ENCODE results near the gene TTLL10. TPM values are rescaled to one million over a fixed set of nuclear protein-coding genes. Genes with fewer than 3 reads are reported as not detected.

Gene TTLL10
- total and polyA plus RNA-seq, 4 donors, result not detected

DNA sequence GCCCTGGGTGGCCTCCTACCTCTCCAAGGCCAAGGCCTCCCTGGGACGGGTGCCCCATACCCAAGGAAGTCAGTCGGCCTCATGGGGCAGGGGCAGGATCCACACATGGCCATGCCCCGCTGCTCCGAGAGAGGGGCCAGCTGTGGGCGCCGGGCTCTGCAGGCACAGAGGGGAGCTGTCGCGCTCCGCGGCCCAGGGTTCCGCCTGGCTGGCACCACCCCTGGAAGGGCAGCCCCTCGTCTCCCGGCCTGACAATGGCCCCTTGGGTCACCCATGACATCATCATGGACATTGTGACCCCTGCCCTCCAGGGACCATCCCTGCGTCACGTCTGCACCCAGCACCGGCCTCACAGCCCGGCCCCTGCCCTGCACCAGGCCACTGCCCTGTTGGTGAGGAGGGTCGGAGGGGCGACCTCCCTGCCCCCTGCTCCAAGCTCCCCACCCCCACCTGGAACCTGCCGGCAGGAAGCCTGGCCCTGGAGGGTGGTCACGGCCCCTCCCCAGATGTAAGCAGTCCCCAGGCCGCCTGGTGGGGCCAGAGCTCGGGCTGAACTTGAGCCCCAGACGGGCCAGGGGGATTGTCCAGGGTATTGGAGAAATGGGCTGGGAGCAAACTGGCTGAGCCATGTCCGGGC lies 5.8 kb downstream of the TTLL10 start:
- Histone ChIP-seq H3K4me1 (ENCODE audit: control insufficient read depth in 4 of 4, insufficient read depth in 4 of 4, low read length in 3 of 4) (no peaks in the 10 kb centered on the region), H3K27ac (ENCODE audit: low read depth in 1 of 2, low read length in 2 of 2) (no peak overlapping the region), H3K9me3 (ENCODE audit: control insufficient read depth in 4 of 4, low read length in 3 of 4) (no peaks in the 10 kb centered on the region), H3K9ac (ENCODE audit: low read depth in 1 of 2, low read length in 2 of 2) (no peak overlapping the region), H3K27me3 (ENCODE audit: control insufficient read depth in 4 of 4, insufficient read depth in 4 of 4, low read length in 3 of 4) (peaks cover 0 to 7% (median 0%) of the 10 kb centered on the region in 4 donors), H3K36me3 (ENCODE audit: control insufficient read depth in 4 of 4, insufficient read depth in 3 of 4, low read depth in 1 of 4, low read length in 3 of 4) (no peaks in the 10 kb centered on the region), H3K4me3 (ENCODE audit: low read depth in 1 of 3, low read length in 3 of 3) (no peak overlapping the region)
- no peak for DNase-seq (ENCODE audit: low spot score)
- no peak for TF ChIP-seq EGR1 (IDR thresholded peaks at IDR 0.05; ENCODE audit: low read depth in 2 of 2)
- TF ChIP-seq HNF4A (conservative IDR thresholded peaks at IDR 0.05), result no peak
- no peak for TF ChIP-seq REST (IDR thresholded peaks at IDR 0.05)
- TF ChIP-seq, protein P1, sequence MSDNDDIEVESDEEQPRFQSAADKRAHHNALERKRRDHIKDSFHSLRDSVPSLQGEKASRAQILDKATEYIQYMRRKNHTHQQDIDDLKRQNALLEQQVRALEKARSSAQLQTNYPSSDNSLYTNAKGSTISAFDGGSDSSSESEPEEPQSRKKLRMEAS (IDR thresholded peaks at IDR 0.05), result no peak
- TF ChIP-seq RXRA (IDR thresholded peaks at IDR 0.05), result no peak
- TF ChIP-seq FOXA1 (IDR thresholded peaks at IDR 0.05), result no peak
- TF ChIP-seq, protein P2, sequence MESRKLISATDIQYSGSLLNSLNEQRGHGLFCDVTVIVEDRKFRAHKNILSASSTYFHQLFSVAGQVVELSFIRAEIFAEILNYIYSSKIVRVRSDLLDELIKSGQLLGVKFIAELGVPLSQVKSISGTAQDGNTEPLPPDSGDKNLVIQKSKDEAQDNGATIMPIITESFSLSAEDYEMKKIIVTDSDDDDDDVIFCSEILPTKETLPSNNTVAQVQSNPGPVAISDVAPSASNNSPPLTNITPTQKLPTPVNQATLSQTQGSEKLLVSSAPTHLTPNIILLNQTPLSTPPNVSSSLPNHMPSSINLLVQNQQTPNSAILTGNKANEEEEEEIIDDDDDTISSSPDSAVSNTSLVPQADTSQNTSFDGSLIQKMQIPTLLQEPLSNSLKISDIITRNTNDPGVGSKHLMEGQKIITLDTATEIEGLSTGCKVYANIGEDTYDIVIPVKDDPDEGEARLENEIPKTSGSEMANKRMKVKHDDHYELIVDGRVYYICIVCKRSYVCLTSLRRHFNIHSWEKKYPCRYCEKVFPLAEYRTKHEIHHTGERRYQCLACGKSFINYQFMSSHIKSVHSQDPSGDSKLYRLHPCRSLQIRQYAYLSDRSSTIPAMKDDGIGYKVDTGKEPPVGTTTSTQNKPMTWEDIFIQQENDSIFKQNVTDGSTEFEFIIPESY (IDR thresholded peaks at IDR 0.05), result no peak
- no peak for TF ChIP-seq RAD21 (IDR thresholded peaks at IDR 0.05)
- WGBS, result 81% methylated on average over 25 of the region's 25 CpGs

DNA sequence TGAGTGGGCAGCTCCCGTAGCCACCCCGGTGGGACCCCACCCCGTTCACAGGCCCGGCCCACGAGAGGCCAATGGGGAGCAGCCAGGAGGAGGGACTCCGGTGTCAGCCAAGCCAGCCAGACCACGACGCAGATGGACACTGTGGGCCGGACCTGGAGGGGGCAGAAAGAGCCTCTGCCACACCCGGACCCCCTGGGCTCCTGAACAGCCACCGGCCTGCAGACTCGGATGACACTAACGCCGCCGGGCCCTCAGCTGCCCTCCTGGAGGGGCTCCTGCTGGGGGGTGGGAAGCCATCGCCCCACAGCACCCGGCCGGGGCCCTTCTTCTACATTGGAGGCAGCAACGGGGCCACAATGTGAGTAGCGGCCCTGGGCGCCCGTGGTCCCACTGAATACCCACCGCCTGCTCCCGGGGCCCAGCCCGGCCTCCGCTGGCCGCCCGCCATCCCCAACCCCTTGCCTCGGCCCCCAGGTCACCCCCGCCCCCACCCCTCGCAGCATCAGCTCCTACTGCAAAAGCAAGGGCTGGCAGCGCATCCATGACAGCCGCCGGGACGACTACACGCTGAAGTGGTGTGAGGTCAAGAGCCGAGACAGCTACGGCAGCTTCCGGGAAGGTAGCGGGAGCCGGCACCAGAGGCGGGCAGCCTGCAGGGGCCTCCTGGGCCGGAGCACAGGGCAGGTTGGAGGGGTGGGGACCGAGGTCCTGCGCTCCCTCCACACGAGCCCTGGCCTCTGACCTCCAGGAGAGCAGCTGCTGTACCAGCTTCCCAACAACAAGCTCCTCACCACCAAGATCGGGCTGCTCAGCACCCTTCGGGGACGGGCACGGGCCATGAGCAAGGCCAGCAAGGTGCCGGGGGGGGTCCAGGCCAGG lies 6.5 kb downstream of the TTLL10 start:
- no peak for DNase-seq (ENCODE audit: low spot score)
- WGBS, result 74% methylated on average over 51 of the region's 51 CpGs
- TF ChIP-seq REST (IDR thresholded peaks at IDR 0.05) (no peak), GABPA (IDR thresholded peaks at IDR 0.05 in 1 of 2, conservative IDR thresholded peaks at IDR 0.05 in 1 of 2) (no peak), SP1 (IDR thresholded peaks at IDR 0.05) (no peak), HNF4G (IDR thresholded peaks at IDR 0.05) (no peak), ATF3 (IDR thresholded peaks at IDR 0.05) (no peak), EGR1 (IDR thresholded peaks at IDR 0.05; ENCODE audit: low read depth in 2 of 2) (no peak), CTCF (IDR thresholded peaks at IDR 0.05; ENCODE audit: low read depth, low read length, missing input control) (no peak), FOXA2 (IDR thresholded peaks at IDR 0.05) (no peak), RXRA (IDR thresholded peaks at IDR 0.05) (no peak)
- TF ChIP-seq, protein P2 (IDR thresholded peaks at IDR 0.05), result no peak
- TF ChIP-seq, protein P1 (IDR thresholded peaks at IDR 0.05), result no peak

More for the DNA sequence above, 6.5 kb downstream of the TTLL10 start:
- Histone ChIP-seq H3K4me3 (ENCODE audit: low read depth in 1 of 3, low read length in 3 of 3) (no peak overlapping the region), H3K9ac (ENCODE audit: low read depth in 1 of 2, low read length in 2 of 2) (no peak overlapping the region), H3K4me1 (ENCODE audit: control insufficient read depth in 4 of 4, insufficient read depth in 4 of 4, low read length in 3 of 4) (no peaks in the 10 kb centered on the region), H3K27me3 (ENCODE audit: control insufficient read depth in 4 of 4, insufficient read depth in 4 of 4, low read length in 3 of 4) (peaks cover 0 to 4% (median 0%) of the 10 kb centered on the region in 4 donors), H3K9me3 (ENCODE audit: control insufficient read depth in 4 of 4, low read length in 3 of 4) (no peaks in the 10 kb centered on the region), H3K27ac (ENCODE audit: low read depth in 1 of 2, low read length in 2 of 2) (no peak overlapping the region), H3K36me3 (ENCODE audit: control insufficient read depth in 4 of 4, insufficient read depth in 3 of 4, low read depth in 1 of 4, low read length in 3 of 4) (no peaks in the 10 kb centered on the region)

Measured in liver (tissue), 9 donors.